Measurements from ENCODE around the gene SEL1L3.

GRCh38 chr4:25863831-25864418, 1.1 kb upstream of the SEL1L3 start:
- TF ChIP-seq EZH2 (IDR thresholded peaks at IDR 0.05; ENCODE audit: borderline replicate concordance, low read depth, low read length, severe bottlenecking) (no peak), CTCF (IDR thresholded peaks at IDR 0.05; ENCODE audit: borderline replicate concordance, extremely low read depth, low read length, poor library complexity, severe bottlenecking) (no peak)
